NCI-H2227 treated with DMSO at 0.1 percent for 48 hours (cell line): Measurements from ENCODE around the gene SLC49A4.

Experiments
- DNase-seq: peaks from one replicate; lab custom pipeline; 2025; lab: John Stamatoyannopoulos, UW

The SLC49A4 gene

GRCh38 chr3:122785231-122785630, 9.6 kb upstream of the SLC49A4 start:
- DNase-seq: no peak

- DNase-seq: no peak
Observed at GRCh38 chr3:122786066-122786465, 8.8 kb upstream of the SLC49A4 start.

- DNase-seq: no peak
Observed at GRCh38 chr3:122787872-122788271, 7.0 kb upstream of the SLC49A4 start.

GRCh38 chr3:122789585-122790273, 5.1 kb upstream of the SLC49A4 start:
- DNase-seq: no peak

DNA sequence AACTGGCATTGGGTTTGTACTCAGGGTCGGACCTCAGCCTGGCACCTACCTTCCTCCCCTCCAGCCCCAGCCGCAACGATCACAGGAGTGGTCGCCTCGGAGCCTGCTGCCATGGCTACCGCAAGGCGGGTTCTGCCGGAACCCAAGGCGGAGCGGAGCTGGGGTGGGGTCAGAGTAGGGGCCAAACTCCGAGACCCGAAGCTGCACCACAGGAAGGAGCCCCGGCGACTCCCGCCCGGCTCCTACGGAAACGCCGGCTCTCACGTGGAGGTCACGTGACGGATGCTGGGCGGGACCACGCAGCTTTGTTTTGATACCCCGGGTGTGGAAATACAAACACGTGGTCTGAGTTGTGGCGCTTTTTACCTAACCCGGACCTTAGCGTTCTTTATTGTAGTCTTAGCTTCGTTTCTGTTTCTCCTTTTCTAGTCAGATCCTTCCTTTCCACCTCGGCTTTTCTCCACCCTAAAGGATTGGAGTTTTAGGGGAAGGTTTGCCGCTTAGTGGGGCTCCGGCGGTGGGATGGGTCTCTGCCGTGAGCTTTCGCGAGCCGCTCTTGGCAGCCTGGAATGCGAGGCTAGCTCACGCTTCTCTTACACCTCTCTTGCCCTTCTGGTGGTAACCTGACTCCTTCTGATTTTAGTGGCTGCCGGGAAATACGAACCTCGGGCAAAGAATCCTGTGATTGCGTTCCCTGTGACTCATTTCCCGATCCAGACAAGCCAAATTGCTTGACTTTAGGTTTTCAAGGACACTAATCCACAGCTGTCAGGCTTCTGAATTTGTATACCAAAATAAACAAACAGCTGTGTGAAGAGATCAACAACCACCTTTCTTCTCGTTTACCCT, 1.1 kb upstream of the SLC49A4 start, which contains the start of gene HSPBAP1:
TSS of gene HSPBAP1 (minus strand) at position 264 of the 849 bp plus-strand sequence. CDS start at position 113, 151 bp downstream.
- no peak for DNase-seq

DNA sequence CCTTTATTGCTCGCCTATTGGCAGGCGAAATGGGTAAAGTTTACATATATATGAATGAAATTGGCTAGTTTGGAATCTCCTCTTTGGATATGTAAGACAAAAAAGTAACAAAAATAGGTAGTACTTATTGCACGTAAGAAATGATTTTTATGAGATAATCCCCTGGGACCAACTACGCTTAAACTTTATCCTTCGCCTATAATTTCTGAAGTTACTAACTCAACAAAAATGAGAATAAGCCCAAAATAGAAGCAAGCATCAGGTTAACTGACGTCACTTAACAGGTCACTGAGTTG, 438 bp upstream of the SLC49A4 start:
- DNase-seq: no peak

GRCh38 chr3:122795674-122796195, 866 bp downstream of the SLC49A4 start:
- DNase-seq: no peak

- DNase-seq: no peak
Observed at GRCh38 chr3:122797291-122797690, 2.4 kb downstream of the SLC49A4 start.

DNA sequence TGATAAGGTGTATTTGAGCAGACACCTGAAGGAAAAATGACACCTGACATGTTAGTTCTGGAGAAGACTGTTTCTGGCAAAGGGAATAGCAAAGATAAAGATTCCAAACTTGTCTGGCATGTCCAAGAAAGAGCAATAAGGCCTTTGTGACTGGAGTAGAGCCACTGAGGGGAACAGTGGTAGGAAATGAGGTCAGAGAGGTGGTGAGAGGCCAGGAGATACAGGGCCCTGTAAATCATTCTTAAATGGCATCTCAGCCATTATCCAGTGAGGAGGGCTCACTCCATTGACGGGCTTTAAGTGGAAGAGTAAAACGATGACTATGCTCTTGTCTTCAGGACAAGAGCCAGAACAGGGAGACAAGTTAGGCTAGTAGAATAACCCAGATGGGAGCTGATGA, 4.5 kb downstream of the SLC49A4 start:
- no peak for DNase-seq

DNA sequence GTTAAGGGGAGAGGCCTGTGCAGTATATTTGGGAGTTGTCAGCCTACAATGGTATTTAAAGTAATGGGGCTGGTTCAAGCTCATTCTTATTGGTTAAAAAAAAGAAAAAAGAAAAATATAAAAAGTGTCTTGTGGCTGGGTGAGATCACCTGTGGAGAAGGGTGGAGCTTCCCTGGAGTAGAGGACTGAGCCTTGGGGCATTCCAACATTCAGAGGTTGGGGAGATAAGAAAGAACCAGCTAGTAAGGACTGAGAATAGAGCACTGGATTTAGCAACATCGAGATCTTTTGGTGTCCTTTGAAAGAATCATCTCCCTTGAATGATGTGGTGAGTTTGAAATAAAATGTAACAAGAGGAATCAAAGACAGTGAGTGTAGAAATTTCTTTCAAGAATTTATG, 5.2 kb downstream of the SLC49A4 start:
- DNase-seq: no peak

DNA sequence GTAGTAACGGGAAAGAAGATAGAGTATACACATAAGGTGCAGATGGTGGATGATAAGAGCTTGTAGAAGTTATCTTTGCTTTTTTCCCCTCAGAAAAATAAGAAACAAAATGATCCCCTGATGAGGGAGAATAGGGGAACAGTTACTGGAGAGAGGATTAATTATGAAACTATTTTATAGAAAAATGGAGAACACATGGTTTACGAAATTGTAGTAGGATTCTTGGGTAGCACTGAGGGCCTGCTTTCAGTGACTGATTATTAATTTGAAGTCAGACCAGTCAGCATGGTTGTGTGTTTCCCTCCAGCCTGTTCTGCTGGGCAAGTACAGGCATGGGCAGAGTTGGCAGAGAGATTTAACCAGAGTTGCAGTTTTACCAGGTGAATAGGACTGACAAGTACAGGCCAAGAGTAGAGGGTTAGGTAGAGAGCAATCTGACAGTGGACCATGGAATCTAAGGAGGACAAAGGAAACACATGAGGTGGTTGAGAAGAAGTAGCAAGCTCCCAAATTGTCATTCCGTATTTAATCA, 5.9 kb downstream of the SLC49A4 start:
- no peak for DNase-seq

- DNase-seq: no peak
Observed at GRCh38 chr3:122802323-122802722, 7.5 kb downstream of the SLC49A4 start.

- DNase-seq: no peak
Observed at GRCh38 chr3:122803977-122804376, 9.1 kb downstream of the SLC49A4 start.

GRCh38 chr3:122810734-122811133, 15.9 kb downstream of the SLC49A4 start:
- DNase-seq: no peak

DNA sequence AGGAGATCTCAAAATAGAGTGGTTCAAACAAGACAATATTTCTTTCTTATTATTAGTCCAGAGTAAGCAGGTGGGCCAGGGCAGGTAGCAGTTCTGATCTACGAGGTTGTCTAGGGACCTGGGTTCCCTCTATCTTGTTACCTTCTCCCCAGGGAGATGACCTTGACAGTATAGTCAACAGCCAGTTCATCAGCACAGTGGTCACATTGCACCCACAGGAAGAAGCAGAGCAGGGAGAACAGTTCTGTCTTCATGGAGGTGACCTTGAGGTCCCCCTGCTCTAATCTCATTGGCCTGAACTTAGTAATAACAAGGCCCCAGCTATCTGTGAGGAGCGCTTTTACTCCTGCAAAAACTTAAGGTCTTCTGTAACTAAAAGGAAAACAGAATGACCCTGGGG, 21.7 kb downstream of the SLC49A4 start:
- no peak for DNase-seq

DNA sequence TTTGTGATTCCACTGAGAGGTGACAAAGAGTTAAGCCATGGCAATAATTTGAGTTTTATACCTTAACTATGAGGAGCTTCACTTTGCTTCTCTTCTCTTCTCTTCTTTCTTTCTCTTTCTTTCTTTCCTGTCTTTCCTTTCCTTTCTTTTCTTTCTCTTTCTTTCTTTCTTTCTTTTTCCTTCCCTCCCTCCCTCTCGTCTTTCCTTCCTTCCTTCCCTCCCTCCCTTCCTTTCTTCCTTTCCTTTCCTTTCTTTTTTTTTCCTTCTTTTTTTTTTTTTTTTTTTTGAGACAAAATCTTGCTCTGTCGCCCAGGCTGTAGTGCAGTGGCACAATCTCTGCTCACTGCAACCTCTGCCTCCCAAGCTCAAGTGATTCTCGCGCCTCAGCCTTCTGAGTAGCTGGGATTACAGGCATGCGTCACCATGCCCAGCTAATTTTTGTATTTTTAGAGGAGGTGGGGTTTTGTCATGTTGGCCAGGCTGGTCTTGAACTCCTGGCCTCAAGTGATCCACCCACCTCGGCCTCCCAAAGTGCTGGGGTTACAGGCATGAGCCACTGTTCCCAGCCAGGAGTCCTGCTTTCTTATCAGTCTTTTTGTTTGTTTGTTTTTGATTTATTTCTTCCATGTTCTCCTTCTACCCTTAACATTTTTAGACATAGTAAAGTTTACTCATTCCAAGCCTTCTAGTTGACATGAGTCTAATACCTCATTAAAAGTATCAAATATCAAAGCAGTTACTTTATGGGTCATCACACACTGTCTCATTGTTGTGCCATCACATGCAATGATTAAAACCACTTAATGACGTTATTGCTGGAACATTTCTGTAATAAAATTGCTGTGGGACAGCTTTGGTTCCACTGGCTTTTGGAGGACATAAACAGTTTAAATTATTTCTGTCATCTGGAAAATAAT, 29.9 kb downstream of the SLC49A4 start:
- DNase-seq: no peak

GRCh38 chr3:122825460-122825859, 30.6 kb downstream of the SLC49A4 start:
- DNase-seq: no peak

GRCh38 chr3:122826278-122826677, 31.4 kb downstream of the SLC49A4 start:
- no peak for DNase-seq

DNA sequence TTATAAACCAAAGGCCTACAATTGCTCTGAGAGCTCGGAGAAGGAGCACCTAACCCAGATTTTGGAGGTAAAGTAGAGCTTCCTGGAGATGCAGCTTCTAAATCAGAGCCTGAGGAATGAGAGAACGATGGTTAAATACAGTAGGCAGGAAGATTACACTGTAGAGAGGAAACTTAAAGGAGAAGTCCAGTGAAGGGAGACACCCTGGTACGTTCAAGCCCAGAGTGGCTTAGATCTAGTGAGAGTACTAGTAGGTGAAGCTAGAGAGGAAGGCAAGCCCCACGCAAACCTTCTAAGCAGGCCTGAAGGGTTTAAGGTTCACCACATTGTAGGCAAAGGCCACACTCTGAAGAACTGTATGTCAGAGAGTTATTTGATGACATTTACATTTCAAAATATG, 33.4 kb downstream of the SLC49A4 start:
- no peak for DNase-seq

DNA sequence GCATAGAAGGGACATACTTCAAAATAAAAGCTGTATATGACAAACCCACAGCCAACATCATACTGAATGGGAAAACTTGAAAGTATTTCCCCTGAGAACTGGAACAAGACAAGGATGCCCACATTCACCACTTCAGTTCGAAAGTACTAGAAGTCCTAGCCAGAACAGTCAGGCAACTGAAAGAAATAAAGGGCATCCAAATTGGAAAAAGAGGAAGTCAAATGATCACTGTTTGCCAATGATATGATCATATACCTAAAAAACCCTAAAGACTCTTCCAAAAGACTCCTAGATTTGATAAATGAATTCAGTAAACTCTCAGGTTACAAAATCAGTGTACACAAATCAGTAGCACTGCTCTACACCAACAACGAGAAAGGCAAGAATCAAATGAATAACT, 40.7 kb downstream of the SLC49A4 start:
- DNase-seq: no peak

DNA sequence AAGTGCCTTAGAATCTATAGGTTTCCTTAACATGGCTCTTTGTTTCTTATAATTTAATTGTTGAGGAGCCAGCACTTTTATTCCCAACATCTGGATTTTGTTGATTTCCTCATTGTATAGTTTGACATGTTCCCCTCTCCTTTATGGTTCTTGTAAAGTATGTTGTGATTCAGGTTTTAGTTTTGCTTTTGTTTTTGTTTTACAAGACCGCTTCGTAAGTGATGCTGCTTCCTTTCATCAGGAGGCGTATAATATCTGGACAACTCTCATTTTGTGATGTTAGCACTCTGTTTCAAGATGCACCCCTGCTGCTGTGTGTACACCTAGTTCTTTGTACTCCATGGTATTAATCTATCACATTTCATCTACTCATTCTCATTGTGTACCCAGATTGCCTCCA, 48.7 kb downstream of the SLC49A4 start:
- DNase-seq: no peak

DNA sequence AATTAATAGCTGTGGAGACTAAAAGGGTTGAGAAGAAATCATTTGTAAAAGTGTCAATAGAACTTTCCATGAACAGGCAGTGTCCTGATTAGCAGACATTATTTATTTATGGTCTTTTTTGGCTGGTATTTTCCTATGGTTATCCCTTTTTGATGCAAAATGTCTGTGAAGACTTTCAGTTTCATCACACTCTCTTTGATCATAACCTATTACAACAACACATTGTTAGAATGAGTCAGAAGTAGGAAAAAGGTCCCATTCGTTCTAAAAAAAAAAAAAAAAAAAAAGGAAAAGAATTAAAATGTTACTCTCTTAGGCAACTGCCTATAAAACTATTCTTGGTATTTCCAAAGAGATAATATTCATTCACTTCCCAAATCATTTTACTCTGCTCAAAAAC, 62.1 kb downstream of the SLC49A4 start:
- no peak for DNase-seq
